HUES6 (cell line): ENCODE results near the gene ZSWIM5.
"Not testable (repeated sequence)": the region's sequence is repeated elsewhere in the genome, so short reads cannot be mapped to it uniquely, and the experiment has no call there.

Experiments used
- H3K27ac ChIP-seq: 2 replicates; pipeline ENCODE4 v1.7.0; 2013; ENCODE audit warnings: low read depth, mild to moderate bottlenecking, low read length, inconsistent platforms
- H3K27me3 ChIP-seq: 2 replicates; pipeline ENCODE4 v1.6.1; 2013; ENCODE audit warnings: low read length; ENCODE audit not compliant: control insufficient read depth, insufficient read depth
- H3K36me3 ChIP-seq: 2 replicates; pipeline ENCODE4 v1.6.1; 2013; ENCODE audit warnings: low read length; ENCODE audit not compliant: control insufficient read depth, insufficient read depth
- H3K4me1 ChIP-seq: 2 replicates; pipeline ENCODE4 v1.6.1; 2013; ENCODE audit warnings: low read length; ENCODE audit not compliant: control insufficient read depth, insufficient read depth
- H3K4me3 ChIP-seq: 2 replicates; pipeline ENCODE4 v1.5.1; 2013; ENCODE audit warnings: low read depth, low read length
- H3K9ac ChIP-seq: one replicate; pipeline ENCODE4 v1.6.1; 2013; ENCODE audit warnings: mild to moderate bottlenecking, low read length
- H3K9me3 ChIP-seq: 2 replicates; pipeline ENCODE4 v1.6.1; 2013; ENCODE audit warnings: low read depth, low read length; ENCODE audit not compliant: control insufficient read depth, insufficient read depth

ZSWIM5 gene

DNA sequence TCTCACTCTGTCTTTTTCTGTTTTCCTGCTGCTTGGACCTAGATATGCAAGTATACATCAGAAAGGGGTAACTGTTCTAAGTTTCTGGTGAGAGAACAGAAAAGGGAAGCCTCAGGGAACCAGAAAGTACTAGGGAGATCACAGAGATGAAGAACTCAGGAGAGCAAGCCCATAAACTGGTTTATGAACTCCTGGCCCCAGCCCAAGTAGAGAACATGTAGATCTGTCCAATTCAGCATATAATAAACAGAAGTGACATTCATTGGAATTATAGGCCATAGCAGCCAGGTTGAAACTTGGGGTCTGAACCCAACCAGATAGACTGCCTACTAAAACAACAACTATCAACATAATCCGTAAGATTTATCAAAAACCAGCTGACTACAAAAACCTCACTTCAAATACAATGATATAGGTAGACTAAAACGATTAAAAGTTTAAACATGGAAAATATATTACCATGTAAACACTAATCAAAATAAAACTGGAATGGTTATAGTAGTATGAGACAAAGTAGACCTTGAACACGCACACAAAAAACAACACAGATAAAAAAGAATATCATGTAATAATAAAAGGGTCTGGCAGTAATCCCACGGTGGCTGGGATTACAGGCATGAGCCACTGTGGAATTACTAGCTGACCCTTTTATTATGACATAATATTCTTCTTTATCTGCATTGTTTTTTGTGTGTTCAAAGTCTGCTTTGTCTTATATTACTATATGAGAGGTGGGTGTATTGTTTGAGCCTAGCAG lies 65.0 kb downstream of the ZSWIM5 start:
- H3K27ac ChIP-seq = no peak overlapping the region
- H3K4me1 ChIP-seq = no peaks in the 10 kb centered on the region
- no peak overlapping the region for H3K9ac ChIP-seq
- H3K36me3 ChIP-seq = no peaks in the 10 kb centered on the region
- no peaks in the 10 kb centered on the region for H3K9me3 ChIP-seq
- H3K4me3 ChIP-seq = no peak overlapping the region
- no peaks in the 10 kb centered on the region for H3K27me3 ChIP-seq

- no peak overlapping the region for H3K27ac ChIP-seq
- no peaks in the 10 kb centered on the region for H3K36me3 ChIP-seq
- H3K27me3 ChIP-seq = no peaks in the 10 kb centered on the region
- H3K9me3 ChIP-seq = no peaks in the 10 kb centered on the region
- no peaks in the 10 kb centered on the region for H3K4me1 ChIP-seq
- no peak overlapping the region for H3K4me3 ChIP-seq
- no peak overlapping the region for H3K9ac ChIP-seq
Observed at GRCh38 chr1:45136984-45137383, 69.4 kb downstream of the ZSWIM5 start.

DNA sequence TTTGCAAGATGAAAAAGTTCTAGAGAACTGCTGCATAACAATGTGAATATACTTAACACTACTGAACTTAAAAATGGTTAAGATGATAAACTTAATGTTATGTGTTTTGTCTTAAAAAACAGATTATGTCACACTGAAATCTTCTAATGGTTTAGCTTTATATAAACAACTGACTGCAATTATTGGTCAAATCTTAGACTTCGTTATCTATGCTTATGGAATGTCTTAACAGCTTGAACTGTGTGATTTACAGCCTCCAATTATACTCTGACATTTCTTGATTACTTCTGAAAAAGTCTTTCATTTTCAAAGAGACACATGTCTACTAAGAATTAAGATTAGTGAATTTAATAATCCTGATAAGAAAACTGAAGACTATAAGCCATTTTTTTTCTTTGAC lies 71.1 kb downstream of the ZSWIM5 start:
- Histone ChIP-seq H3K36me3 (no peaks in the 10 kb centered on the region), H3K27ac (no peak overlapping the region), H3K9ac (no peak overlapping the region), H3K4me3 (no peak overlapping the region), H3K27me3 (no peaks in the 10 kb centered on the region), H3K9me3 (no peaks in the 10 kb centered on the region), H3K4me1 (no peaks in the 10 kb centered on the region)

- Histone ChIP-seq H3K27me3 (no peaks in the 10 kb centered on the region), H3K9me3 (no peaks in the 10 kb centered on the region), H3K4me3 (no peak overlapping the region), H3K27ac (no peak overlapping the region), H3K9ac (no peak overlapping the region), H3K36me3 (no peaks in the 10 kb centered on the region), H3K4me1 (no peaks in the 10 kb centered on the region)
Observed at GRCh38 chr1:45134461-45134873, 71.9 kb downstream of the ZSWIM5 start.

GRCh38 chr1:45132719-45133118 lies 73.7 kb downstream of the ZSWIM5 start:
- not testable (repeated sequence) for H3K4me1 ChIP-seq, H3K27ac ChIP-seq, H3K27me3 ChIP-seq, H3K36me3 ChIP-seq, H3K9me3 ChIP-seq, H3K9ac ChIP-seq, H3K4me3 ChIP-seq

DNA sequence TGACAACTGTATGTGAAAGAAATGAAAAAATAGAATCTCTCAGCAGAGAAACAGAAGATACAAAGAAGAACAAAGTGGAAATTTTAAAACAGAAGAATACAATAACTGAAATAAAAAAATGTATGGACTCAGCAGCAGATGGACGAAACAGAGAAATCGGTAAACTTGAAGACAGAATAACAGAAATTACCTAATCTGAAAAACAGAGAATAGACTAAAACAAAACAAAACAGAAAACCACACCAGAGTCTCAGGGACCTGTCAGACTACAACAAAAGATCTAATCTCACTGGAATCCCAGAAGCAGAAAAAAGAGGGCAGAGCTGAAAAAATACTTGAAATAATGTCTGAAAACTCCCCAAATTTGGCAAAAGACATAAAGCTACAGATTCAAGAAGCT lies 83.0 kb downstream of the ZSWIM5 start:
- no peaks in the 10 kb centered on the region for H3K36me3 ChIP-seq
- H3K4me3 ChIP-seq = no peak overlapping the region
- H3K4me1 ChIP-seq = no peaks in the 10 kb centered on the region
- no peaks in the 10 kb centered on the region for H3K9me3 ChIP-seq
- no peaks in the 10 kb centered on the region for H3K27me3 ChIP-seq
- H3K9ac ChIP-seq = no peak overlapping the region
- H3K27ac ChIP-seq = no peak overlapping the region

- Histone ChIP-seq H3K27me3 (no peaks in the 10 kb centered on the region), H3K36me3 (no peaks in the 10 kb centered on the region), H3K9me3 (no peaks in the 10 kb centered on the region), H3K9ac (no peak overlapping the region), H3K27ac (no peak overlapping the region), H3K4me1 (no peaks in the 10 kb centered on the region), H3K4me3 (no peak overlapping the region)
Observed at GRCh38 chr1:45122724-45123123, 83.7 kb downstream of the ZSWIM5 start.

- no peaks in the 10 kb centered on the region for H3K4me1 ChIP-seq
- no peak overlapping the region for H3K9ac ChIP-seq
- H3K9me3 ChIP-seq = peaks cover 10% of the 10 kb centered on the region; the same call in 1 of the 2 replicates
- no peaks in the 10 kb centered on the region for H3K36me3 ChIP-seq
- no peak overlapping the region for H3K4me3 ChIP-seq
- H3K27me3 ChIP-seq = no peaks in the 10 kb centered on the region
- no peak overlapping the region for H3K27ac ChIP-seq
Observed at GRCh38 chr1:45117766-45118165, 88.6 kb downstream of the ZSWIM5 start.

DNA sequence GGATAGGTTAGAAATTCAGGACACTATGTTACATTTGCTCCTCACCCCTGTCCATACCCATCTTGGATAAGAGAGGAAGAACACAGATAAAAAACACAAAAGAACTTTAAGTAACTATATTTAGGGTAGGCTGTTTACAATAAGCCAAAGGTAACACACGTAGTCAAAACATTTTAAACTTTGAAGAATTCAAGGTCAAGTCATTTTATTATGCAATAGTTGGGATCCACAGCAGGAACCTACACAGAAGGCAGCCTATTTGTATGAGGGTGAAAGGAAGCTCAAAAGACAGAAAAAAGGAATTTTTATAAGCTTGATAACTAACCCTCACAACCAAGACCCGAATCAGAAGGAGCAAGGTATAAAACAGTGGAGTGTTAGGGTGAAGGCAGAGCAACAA lies 89.6 kb downstream of the ZSWIM5 start:
- no peaks in the 10 kb centered on the region for H3K36me3 ChIP-seq
- H3K4me3 ChIP-seq = no peak overlapping the region

GRCh38 chr1:45116340-45116739 lies 90.1 kb downstream of the ZSWIM5 start:
- H3K4me3 ChIP-seq = no peak overlapping the region
- no peak overlapping the region for H3K27ac ChIP-seq
- no peaks in the 10 kb centered on the region for H3K27me3 ChIP-seq
- H3K36me3 ChIP-seq = no peaks in the 10 kb centered on the region
- H3K9ac ChIP-seq = no peak overlapping the region
- no peaks in the 10 kb centered on the region for H3K4me1 ChIP-seq
- H3K9me3 ChIP-seq = peaks cover 23% of the 10 kb centered on the region

More for the DNA sequence above, 89.6 kb downstream of the ZSWIM5 start:
- Histone ChIP-seq H3K27ac (no peak overlapping the region), H3K9ac (no peak overlapping the region), H3K27me3 (no peaks in the 10 kb centered on the region), H3K9me3 (peaks cover 19% of the 10 kb centered on the region), H3K4me1 (no peaks in the 10 kb centered on the region)

- not testable (repeated sequence) for H3K27ac ChIP-seq, H3K4me3 ChIP-seq, H3K36me3 ChIP-seq, H3K4me1 ChIP-seq, H3K9ac ChIP-seq, H3K27me3 ChIP-seq
- peaks cover 31% of the 10 kb centered on the region for H3K9me3 ChIP-seq
Observed at GRCh38 chr1:45115198-45115597, 91.2 kb downstream of the ZSWIM5 start.
